Glutamatergic neuron (in vitro differentiated cells): ENCODE measurements around the gene SLC7A6. TPM values are rescaled to one million over a fixed set of nuclear protein-coding genes. Genes with fewer than 3 reads are reported as not detected.

Experiments
- DNase-seq: peaks from one replicate; pipeline ENCODE4 v3.0.0; 2022
- H3K27ac Mint-ChIP-seq: one replicate; pipeline ENCODE4 v1.8.0; 2020; ENCODE audit warnings: mild to moderate bottlenecking, mixed read lengths, inconsistent platforms; ENCODE audit not compliant: unreplicated experiment
- H3K27me3 Mint-ChIP-seq: one replicate; pipeline ENCODE4 v1.8.0; 2020; ENCODE audit warnings: mild to moderate bottlenecking, moderate library complexity, mixed read lengths, inconsistent platforms; ENCODE audit not compliant: unreplicated experiment
- H3K36me3 Mint-ChIP-seq: one replicate; pipeline ENCODE4 v1.8.0; 2020; ENCODE audit warnings: mild to moderate bottlenecking, mixed read lengths, inconsistent platforms; ENCODE audit not compliant: unreplicated experiment
- H3K4me1 Mint-ChIP-seq: one replicate; pipeline ENCODE4 v1.8.0; 2020; ENCODE audit warnings: mild to moderate bottlenecking, low read depth, mixed read lengths, inconsistent platforms; ENCODE audit not compliant: unreplicated experiment
- H3K4me3 Mint-ChIP-seq: one replicate; pipeline ENCODE4 v1.8.0; 2020; ENCODE audit warnings: mild to moderate bottlenecking, mixed read lengths, inconsistent platforms; ENCODE audit not compliant: unreplicated experiment
- H3K9me3 Mint-ChIP-seq: one replicate; pipeline ENCODE4 v1.8.0; 2020; ENCODE audit warnings: mild to moderate bottlenecking, moderate library complexity, mixed read lengths, inconsistent platforms; ENCODE audit not compliant: unreplicated experiment
- total RNA-seq: library from RNA; stranded (reverse); fragmentation: NEBNext Ultra II Directional; extraction: Animal tissue kit (Norgen Biotek cat#: 25700); gene quantifications from one replicate; pipeline ENCODE4 v1.2.1, GENCODE V29; 2021; ENCODE audit not compliant: unreplicated experiment
- TF ChIP-seq, protein P1 (sequence below): fragments of 200-600 bp; sonication (generic); IDR thresholded peaks from one replicate; pipeline ENCODE4 v1.5.0; 2021; ENCODE audit not compliant: partially characterized antibody, unreplicated experiment

The SLC7A6 gene
- total RNA-seq, 1 donor from 2014 or later: 78.1 TPM

GRCh38 chr16:68269793-68270192, 5.5 kb downstream of the SLC7A6 start:
- no peak overlapping the region for H3K27ac Mint-ChIP-seq
- peaks cover 11% of the 10 kb centered on the region for H3K27me3 Mint-ChIP-seq
- TF ChIP-seq, protein P1, sequence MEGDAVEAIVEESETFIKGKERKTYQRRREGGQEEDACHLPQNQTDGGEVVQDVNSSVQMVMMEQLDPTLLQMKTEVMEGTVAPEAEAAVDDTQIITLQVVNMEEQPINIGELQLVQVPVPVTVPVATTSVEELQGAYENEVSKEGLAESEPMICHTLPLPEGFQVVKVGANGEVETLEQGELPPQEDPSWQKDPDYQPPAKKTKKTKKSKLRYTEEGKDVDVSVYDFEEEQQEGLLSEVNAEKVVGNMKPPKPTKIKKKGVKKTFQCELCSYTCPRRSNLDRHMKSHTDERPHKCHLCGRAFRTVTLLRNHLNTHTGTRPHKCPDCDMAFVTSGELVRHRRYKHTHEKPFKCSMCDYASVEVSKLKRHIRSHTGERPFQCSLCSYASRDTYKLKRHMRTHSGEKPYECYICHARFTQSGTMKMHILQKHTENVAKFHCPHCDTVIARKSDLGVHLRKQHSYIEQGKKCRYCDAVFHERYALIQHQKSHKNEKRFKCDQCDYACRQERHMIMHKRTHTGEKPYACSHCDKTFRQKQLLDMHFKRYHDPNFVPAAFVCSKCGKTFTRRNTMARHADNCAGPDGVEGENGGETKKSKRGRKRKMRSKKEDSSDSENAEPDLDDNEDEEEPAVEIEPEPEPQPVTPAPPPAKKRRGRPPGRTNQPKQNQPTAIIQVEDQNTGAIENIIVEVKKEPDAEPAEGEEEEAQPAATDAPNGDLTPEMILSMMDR: no peak
- DNase-seq: no peak
- peaks cover 25% of the 10 kb centered on the region for H3K4me1 Mint-ChIP-seq
- no peaks in the 10 kb centered on the region for H3K36me3 Mint-ChIP-seq
- H3K4me3 Mint-ChIP-seq: no peak overlapping the region
- no peaks in the 10 kb centered on the region for H3K9me3 Mint-ChIP-seq

DNA sequence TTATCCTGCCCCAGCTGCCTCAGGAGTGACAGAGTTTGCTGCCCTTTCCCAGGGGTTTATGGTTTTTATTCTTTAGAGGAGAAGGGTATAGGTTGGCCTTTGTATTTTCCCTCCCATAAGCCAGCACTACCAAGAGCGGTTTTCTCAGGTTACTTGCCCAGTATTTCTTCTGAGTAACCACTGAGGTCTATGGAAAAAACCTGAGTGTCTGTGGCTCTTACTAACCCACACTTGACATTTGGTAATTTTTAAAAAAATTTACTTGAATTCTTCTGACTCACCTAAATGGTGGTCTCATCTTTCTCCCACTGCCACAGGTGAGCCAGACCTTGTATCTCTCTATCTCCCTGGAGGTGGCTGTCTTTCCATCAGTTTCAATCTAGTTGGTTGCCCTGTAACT, 6.0 kb downstream of the SLC7A6 start:
- Mint-ChIP-seq H3K36me3 (no peaks in the 10 kb centered on the region), H3K27me3 (peaks cover 5% of the 10 kb centered on the region), H3K4me1 (peaks cover 22% of the 10 kb centered on the region), H3K4me3 (no peak overlapping the region), H3K9me3 (no peaks in the 10 kb centered on the region), H3K27ac (no peak overlapping the region)
- TF ChIP-seq, protein P1: no peak
- no peak for DNase-seq

- Mint-ChIP-seq H3K4me3 (no peak overlapping the region), H3K9me3 (peaks cover 2% of the 10 kb centered on the region), H3K27me3 (peaks cover 3% of the 10 kb centered on the region), H3K27ac (no peak overlapping the region), H3K4me1 (peaks cover 19% of the 10 kb centered on the region), H3K36me3 (no peaks in the 10 kb centered on the region)
- DNase-seq: no peak
- TF ChIP-seq, protein P1: no peak
These were observed 8.3 kb downstream of the SLC7A6 start for GRCh38 chr16:68272507-68273209.

GRCh38 chr16:68273459-68273858, 9.1 kb downstream of the SLC7A6 start:
- Mint-ChIP-seq H3K4me3 (no peak overlapping the region), H3K27me3 (peaks cover 3% of the 10 kb centered on the region), H3K9me3 (peaks cover 2% of the 10 kb centered on the region), H3K36me3 (no peaks in the 10 kb centered on the region), H3K4me1 (peaks cover 14% of the 10 kb centered on the region), H3K27ac (no peak overlapping the region)
- TF ChIP-seq, protein P1: no peak
- DNase-seq: no peak

GRCh38 chr16:68273896-68274295, 9.6 kb downstream of the SLC7A6 start:
- Mint-ChIP-seq H3K4me3 (no peak overlapping the region), H3K9me3 (peaks cover 2% of the 10 kb centered on the region), H3K27ac (no peak overlapping the region), H3K27me3 (peaks cover 3% of the 10 kb centered on the region), H3K4me1 (peaks cover 14% of the 10 kb centered on the region), H3K36me3 (no peaks in the 10 kb centered on the region)
- TF ChIP-seq, protein P1: no peak
- DNase-seq: no peak
